Uterus (tissue), 4 donors: Measurements from ENCODE around the gene LSR. TPM values are rescaled to one million over a fixed set of nuclear protein-coding genes. Genes with fewer than 3 reads are reported as not detected.
"Not testable (repeated sequence)": the region's sequence is repeated elsewhere in the genome, so short reads cannot be mapped to it uniquely, and the experiment has no call there.

Source experiments
- DNase-seq, 2 donors: peaks; one replicate each; pipeline ENCODE4 v3.0.0-alpha.2; 2019 to 2020
- H3K27ac ChIP-seq, 2 donors: fragments of 200-600 bp; sonication (generic); 1 replicate in 1 of 2; 2 replicates in 1 of 2; pipeline ENCODE4 v1.5.1; 2016 to 2018
- H3K27me3 ChIP-seq, 2 donors: fragments of 200-600 bp; sonication (generic); one replicate each; pipeline ENCODE4 v1.5.1; 2018 to 2019; ENCODE audit warnings: control low read depth in 1 of 2
- H3K36me3 ChIP-seq, 2 donors: fragments of 200-600 bp; sonication (generic); one replicate each; pipeline ENCODE4 v1.5.1; 2019; ENCODE audit warnings: control low read depth in 1 of 2
- H3K4me1 ChIP-seq, 2 donors: fragments of 200-600 bp; sonication (generic); one replicate each; pipeline ENCODE4 v1.5.1; 2018 to 2019; ENCODE audit warnings: control low read depth in 1 of 2
- H3K4me3 ChIP-seq, 2 donors: fragments of 200-600 bp; sonication (generic); 1 replicate in 1 of 2; 2 replicates in 1 of 2; pipeline ENCODE4 v1.5.1; 2018 to 2019; ENCODE audit warnings: mild to moderate bottlenecking in 1 of 2
- H3K9me3 ChIP-seq, 2 donors: fragments of 200-600 bp; sonication (generic); one replicate each; pipeline ENCODE4 v1.5.1; 2019; ENCODE audit warnings: control low read depth in 1 of 2
- CTCF ChIP-seq, 4 experiments: fragments of 200-600 bp in 2 of 4; fragments of 450-650 bp in 2 of 4; sonication (generic) in 2 of 4; IDR thresholded peaks; one replicate each; pipeline ENCODE4 v1.5.1; 2016 to 2019; ENCODE audit warnings: antibody characterized with exemption in 4 of 4, mild to moderate bottlenecking in 2 of 4, moderate library complexity in 1 of 4
- POLR2A ChIP-seq, 2 donors: fragments of 450-650 bp; IDR thresholded peaks; one replicate each; pipeline ENCODE4 v1.6.1; 2016; ENCODE audit warnings: antibody characterized with exemption in 2 of 2, mild to moderate bottlenecking in 1 of 2, moderate library complexity in 1 of 2
- intact Hi-C: fragments of 100-400 bp; cut with DNase I; formaldehyde crosslinking; loops from one replicate; pipeline ENCODE4 v1.15.1; 2023; ENCODE audit warnings: low total_unique reads
- total RNA-seq, 4 donors: library from RNA; depleted of rRNA in 3 of 4; stranded (reverse); fragments of >200 nt in 3 of 4; gene quantifications; one replicate each; pipeline versions ENCODE4 v1.1.0 to v1.2.4, GENCODE V29; 2014 to 2023
- donor health status: DM: yes; HTN: yes; CAD: no.

Gene LSR
- total RNA-seq, 4 donors from 2014 or later = 7.3 to 37.8 (median 20.2) TPM

- H3K36me3 ChIP-seq = no peaks in the 10 kb centered on the region
- no peak overlapping the region for H3K4me3 ChIP-seq
- TF ChIP-seq POLR2A (IDR thresholded peaks at IDR 0.05) = no peak
- TF ChIP-seq CTCF (IDR thresholded peaks at IDR 0.05) = no peak
- H3K27me3 ChIP-seq = no peaks in the 10 kb centered on the region
- no peak for DNase-seq
- H3K4me1 ChIP-seq = no peaks in the 10 kb centered on the region
- H3K9me3 ChIP-seq = no peaks in the 10 kb centered on the region
- H3K27ac ChIP-seq = no peak overlapping the region
- intact Hi-C loops = no loop called here
These were observed 32.6 kb upstream of the LSR start for GRCh38 chr19:35216016-35216832.

GRCh38 chr19:35216833-35217648, 31.8 kb upstream of the LSR start:
- Histone ChIP-seq H3K27me3 (no peaks in the 10 kb centered on the region), H3K36me3 (no peaks in the 10 kb centered on the region), H3K9me3 (no peaks in the 10 kb centered on the region), H3K4me1 (no peaks in the 10 kb centered on the region), H3K4me3 (no peak overlapping the region), H3K27ac (no peak overlapping the region)
- no peak for TF ChIP-seq CTCF (IDR thresholded peaks at IDR 0.05)
- no peak for TF ChIP-seq POLR2A (IDR thresholded peaks at IDR 0.05)
- intact Hi-C loops = no loop called here
- DNase-seq = no peak

- H3K9me3 ChIP-seq = no peaks in the 10 kb centered on the region
- no peak overlapping the region for H3K27ac ChIP-seq
- intact Hi-C loops = no loop called here
- no peaks in the 10 kb centered on the region for H3K36me3 ChIP-seq
- H3K4me3 ChIP-seq = no peak overlapping the region
- DNase-seq = no peak
- no peak for TF ChIP-seq CTCF (IDR thresholded peaks at IDR 0.05)
- no peak for TF ChIP-seq POLR2A (IDR thresholded peaks at IDR 0.05)
- H3K27me3 ChIP-seq = no peaks in the 10 kb centered on the region
- H3K4me1 ChIP-seq = no peaks in the 10 kb centered on the region
These were observed 31.2 kb upstream of the LSR start for GRCh38 chr19:35217649-35217990.

GRCh38 chr19:35219008-35219407, 29.8 kb upstream of the LSR start:
- Histone ChIP-seq H3K27ac (no peak overlapping the region), H3K36me3 (no peaks in the 10 kb centered on the region), H3K4me1 (no peaks in the 10 kb centered on the region), H3K4me3 (no peak overlapping the region), H3K9me3 (no peaks in the 10 kb centered on the region), H3K27me3 (no peaks in the 10 kb centered on the region)
- no peak for TF ChIP-seq POLR2A (IDR thresholded peaks at IDR 0.05)
- TF ChIP-seq CTCF (IDR thresholded peaks at IDR 0.05) = no peak
- intact Hi-C loops = no loop called here
- no peak for DNase-seq

GRCh38 chr19:35220315-35220921, 28.4 kb upstream of the LSR start:
- Histone ChIP-seq H3K36me3 (no peaks in the 10 kb centered on the region), H3K4me1 (no peaks in the 10 kb centered on the region), H3K27me3 (no peaks in the 10 kb centered on the region), H3K4me3 (no peak overlapping the region), H3K9me3 (no peaks in the 10 kb centered on the region), H3K27ac (no peak overlapping the region)
- intact Hi-C loops = no loop called here
- TF ChIP-seq POLR2A (IDR thresholded peaks at IDR 0.05) (no peak), CTCF (IDR thresholded peaks at IDR 0.05) (no peak)
- no peak for DNase-seq

- H3K4me3 ChIP-seq, H3K27me3 ChIP-seq, H3K27ac ChIP-seq, H3K4me1 ChIP-seq, H3K9me3 ChIP-seq, DNase-seq, intact Hi-C loops, H3K36me3 ChIP-seq: not testable (repeated sequence)
These were observed 27.7 kb upstream of the LSR start for GRCh38 chr19:35220973-35221590.
